ENCODE data around the gene MVD.

GRCh38 chr16:88629835-88630234 is 33.1 kb downstream of the MVD start:
- TF ChIP-seq CTCF (IDR thresholded peaks at IDR 0.05) (no peak), POLR2A (IDR thresholded peaks at IDR 0.05) (no peak)
